Measurements from ENCODE around the gene NFE2L2. TPM values are rescaled to one million over a fixed set of nuclear protein-coding genes. Genes with fewer than 3 reads are reported as not detected.

NFE2L2 gene
- total RNA-seq, 1 donor from 2014 or later = 105 TPM

DNA sequence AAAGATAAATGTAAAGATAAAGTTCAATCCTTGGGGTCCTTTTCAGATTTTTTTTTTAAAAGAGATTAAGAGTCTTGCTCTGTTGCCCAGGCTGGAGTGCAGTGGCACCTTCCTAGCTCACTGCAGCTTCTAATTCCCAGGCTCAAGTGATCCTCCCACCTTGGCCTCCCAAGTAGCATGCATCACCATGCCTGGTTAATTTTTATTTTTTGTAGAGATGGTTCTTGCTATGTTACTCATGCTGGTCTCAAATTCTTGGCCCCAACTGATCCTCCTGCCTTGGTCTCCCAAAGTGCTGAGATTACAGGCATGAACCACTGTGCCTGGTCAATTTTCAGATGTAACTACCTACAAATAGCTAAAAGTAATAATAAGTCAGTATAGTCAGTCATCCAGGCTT lies 21.1 kb downstream of the NFE2L2 start:
- H3K4me3 ChIP-seq = no peak overlapping the region

DNA sequence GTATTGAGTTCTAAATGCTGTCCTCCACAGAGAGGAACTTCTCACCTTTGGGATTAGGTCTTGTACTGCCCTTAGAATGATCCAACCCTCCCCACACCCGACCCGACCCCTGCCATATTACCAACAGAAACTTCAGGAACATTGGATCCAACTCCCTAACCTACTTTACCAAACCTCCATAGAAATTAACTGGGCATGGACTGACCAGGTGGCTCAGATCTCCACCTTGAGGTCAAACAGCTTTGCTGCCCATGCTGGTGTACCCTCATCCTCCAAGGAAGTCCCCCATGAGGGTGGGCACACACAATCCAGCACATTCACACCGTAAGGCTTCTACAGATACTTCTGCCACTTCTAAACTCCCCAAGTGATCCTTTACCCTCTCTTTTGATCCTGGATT lies 21.5 kb downstream of the NFE2L2 start:
- H3K27me3 ChIP-seq = no peaks in the 10 kb centered on the region
- peak overlapping the region; percentile 81 for H3K27ac ChIP-seq
- ATAC-seq (no peak), DNase-seq (no peak)
- H3K9me3 ChIP-seq = no peaks in the 10 kb centered on the region
- H3K4me1 ChIP-seq = peaks cover 98% of the 10 kb centered on the region
- peak overlapping the region; percentile 15 for H3K4me3 ChIP-seq
- H3K36me3 ChIP-seq = peaks cover 2% of the 10 kb centered on the region
- intact Hi-C loops (cut with DNase I) = no loop called here
- TF ChIP-seq, protein P1, sequence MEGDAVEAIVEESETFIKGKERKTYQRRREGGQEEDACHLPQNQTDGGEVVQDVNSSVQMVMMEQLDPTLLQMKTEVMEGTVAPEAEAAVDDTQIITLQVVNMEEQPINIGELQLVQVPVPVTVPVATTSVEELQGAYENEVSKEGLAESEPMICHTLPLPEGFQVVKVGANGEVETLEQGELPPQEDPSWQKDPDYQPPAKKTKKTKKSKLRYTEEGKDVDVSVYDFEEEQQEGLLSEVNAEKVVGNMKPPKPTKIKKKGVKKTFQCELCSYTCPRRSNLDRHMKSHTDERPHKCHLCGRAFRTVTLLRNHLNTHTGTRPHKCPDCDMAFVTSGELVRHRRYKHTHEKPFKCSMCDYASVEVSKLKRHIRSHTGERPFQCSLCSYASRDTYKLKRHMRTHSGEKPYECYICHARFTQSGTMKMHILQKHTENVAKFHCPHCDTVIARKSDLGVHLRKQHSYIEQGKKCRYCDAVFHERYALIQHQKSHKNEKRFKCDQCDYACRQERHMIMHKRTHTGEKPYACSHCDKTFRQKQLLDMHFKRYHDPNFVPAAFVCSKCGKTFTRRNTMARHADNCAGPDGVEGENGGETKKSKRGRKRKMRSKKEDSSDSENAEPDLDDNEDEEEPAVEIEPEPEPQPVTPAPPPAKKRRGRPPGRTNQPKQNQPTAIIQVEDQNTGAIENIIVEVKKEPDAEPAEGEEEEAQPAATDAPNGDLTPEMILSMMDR (IDR thresholded peaks at IDR 0.05) = no peak

More for the DNA sequence above, 21.1 kb downstream of the NFE2L2 start:
- Histone ChIP-seq H3K4me1 (peaks cover 98% of the 10 kb centered on the region), H3K36me3 (peaks cover 6% of the 10 kb centered on the region), H3K9me3 (no peaks in the 10 kb centered on the region), H3K27ac (peak overlapping the region; percentile 81), H3K27me3 (no peaks in the 10 kb centered on the region)
- intact Hi-C loops (cut with DNase I) = no loop called here
- ATAC-seq (no peak), DNase-seq (no peak)
- TF ChIP-seq, protein P1 (IDR thresholded peaks at IDR 0.05) = no peak

DNA sequence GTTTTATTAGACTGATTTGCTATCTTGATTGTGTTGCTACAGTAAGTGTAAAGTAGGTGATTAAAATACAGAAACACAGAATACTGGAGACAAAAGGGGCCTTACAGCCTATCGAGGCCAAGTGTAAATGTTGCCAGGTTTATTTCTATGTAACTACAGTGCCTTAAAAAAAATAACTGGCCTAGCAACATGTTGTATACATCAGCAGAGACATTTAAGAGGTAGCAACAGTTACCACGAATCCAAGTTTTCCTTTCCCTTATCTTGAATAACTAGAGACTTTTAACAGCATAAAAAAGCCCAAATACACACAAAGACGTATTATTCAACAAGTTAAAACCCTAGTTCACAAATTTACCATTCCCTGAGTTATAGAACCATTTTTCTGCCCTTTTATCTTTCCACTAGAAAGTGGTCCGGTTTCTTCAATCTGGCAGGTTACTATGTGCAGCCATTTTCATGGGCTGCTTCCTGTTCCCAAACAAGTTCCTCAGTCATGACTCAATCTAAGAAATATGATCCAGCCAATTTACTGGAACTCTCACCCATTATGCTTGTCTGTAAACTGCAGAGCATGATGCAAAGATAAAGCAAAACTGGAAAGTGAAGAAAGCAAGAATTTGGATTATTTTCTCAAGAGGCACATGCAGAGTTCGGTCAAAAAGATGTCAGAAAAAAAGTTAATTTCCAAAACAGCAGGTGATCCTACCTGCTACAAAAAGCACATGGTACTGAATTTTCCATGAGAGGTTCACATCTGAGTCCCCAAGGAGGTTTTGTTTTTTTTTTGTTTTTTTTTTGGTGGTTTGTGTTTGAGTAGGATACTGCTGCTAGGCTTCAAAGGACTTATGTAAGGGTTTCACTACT lies 22.2 kb downstream of the NFE2L2 start:
- Histone ChIP-seq H3K9me3 (no peaks in the 10 kb centered on the region), H3K4me1 (peaks cover 98% of the 10 kb centered on the region), H3K4me3 (peak overlapping the region; percentile 15), H3K27ac (peak overlapping the region; percentile 81), H3K36me3 (no peaks in the 10 kb centered on the region), H3K27me3 (no peaks in the 10 kb centered on the region)
- ATAC-seq (peak; percentile 80), DNase-seq (no peak)
- TF ChIP-seq, protein P1 (IDR thresholded peaks at IDR 0.05) = no peak
- intact Hi-C loops (cut with DNase I) = no loop called here

DNA sequence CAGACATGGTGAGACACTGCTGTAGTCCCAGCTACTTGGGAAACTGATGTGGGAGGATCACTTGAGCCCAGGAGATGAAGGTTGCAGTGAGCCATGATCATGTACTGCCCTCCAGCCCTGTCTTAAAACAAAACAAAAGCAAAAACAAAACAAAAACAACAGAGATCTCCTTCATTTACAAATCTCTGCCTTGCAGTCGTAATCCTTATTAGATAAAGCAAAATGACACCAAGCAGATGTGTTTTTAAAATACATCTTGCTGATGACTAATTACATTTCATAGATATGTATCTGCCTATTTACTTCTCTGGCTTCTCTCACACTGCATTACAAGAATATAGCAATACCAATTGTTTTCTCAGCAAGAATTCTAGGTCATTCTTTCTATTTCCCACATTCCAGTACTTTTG lies 22.8 kb downstream of the NFE2L2 start:
- Histone ChIP-seq H3K27ac (peak overlapping the region; percentile 81), H3K4me1 (peaks cover 98% of the 10 kb centered on the region), H3K36me3 (no peaks in the 10 kb centered on the region), H3K9me3 (no peaks in the 10 kb centered on the region), H3K27me3 (no peaks in the 10 kb centered on the region), H3K4me3 (no peak overlapping the region)
- ATAC-seq (no peak), DNase-seq (no peak)
- TF ChIP-seq, protein P1 (IDR thresholded peaks at IDR 0.05) = no peak
- intact Hi-C loops (cut with DNase I) = no loop called here

DNA sequence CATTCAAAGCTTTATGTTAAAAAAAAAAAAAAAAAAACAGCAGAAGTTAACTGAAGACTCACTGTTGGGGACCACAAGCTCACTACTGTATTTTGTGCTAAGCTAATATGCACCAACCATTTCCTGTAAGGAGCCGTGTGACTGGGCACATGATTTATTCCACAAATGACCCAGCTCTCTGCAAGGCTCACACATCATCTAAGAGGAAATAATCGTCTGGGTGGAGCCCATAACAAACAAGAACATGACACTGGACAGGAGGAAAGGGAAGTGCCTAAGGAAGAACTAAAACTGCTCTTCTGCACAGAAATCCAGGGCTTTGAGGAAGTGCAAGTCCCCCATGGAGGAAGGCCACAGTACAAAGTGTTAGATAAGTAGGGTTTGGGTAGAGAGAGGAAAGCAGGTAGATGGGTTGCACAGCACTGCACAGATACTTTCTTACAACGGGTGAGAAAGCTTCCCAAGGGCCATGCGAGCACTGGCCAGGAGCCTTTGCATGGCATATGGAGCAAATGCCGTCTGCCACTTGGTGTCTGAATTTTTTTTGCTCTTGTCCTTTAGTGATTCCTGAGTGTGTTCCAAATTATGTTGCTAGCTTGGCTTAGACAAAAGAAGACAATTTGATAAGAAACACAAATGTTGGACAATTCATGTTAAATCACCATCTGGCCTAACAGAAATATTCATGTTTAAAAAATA lies 24.4 kb downstream of the NFE2L2 start:
- Histone ChIP-seq H3K27me3 (no peaks in the 10 kb centered on the region), H3K4me3 (no peak overlapping the region), H3K4me1 (peaks cover 95% of the 10 kb centered on the region), H3K9me3 (no peaks in the 10 kb centered on the region), H3K27ac (peak overlapping the region; percentile 81), H3K36me3 (no peaks in the 10 kb centered on the region)
- intact Hi-C loops (cut with DNase I) = no loop called here
- ATAC-seq = peak; percentile 95
- DNase-seq = no peak
- TF ChIP-seq, protein P1 (IDR thresholded peaks at IDR 0.05) = no peak

Measured in upper lobe of right lung (tissue), 1 donor.